HepG2 (cell line): ENCODE data around the gene TRIM72. TPM values are rescaled to one million over a fixed set of nuclear protein-coding genes. Genes with fewer than 3 reads are reported as not detected.

Experiments
- ATAC-seq: fragments of 200-7000 bp; cut with Tn5 transposase; 3 replicates; pipeline ENCODE4 v1.9.1; 2020; ENCODE audit warnings: mild to moderate bottlenecking, moderate library complexity
- BruUV-seq: library from RNA; stranded (reverse); fragments of 400-500 nt; replicated peaks from 2 replicates; lab custom pipeline; 2021; lab: Mats Ljungman, UMichigan
- CTCF ChIA-PET: fragments of 300-600 bp; formaldehyde crosslinking; extraction: SDS; loops from one replicate; lab custom pipeline; 2021; ENCODE audit warnings: low total read pairs, inconsistent platforms, low intra/inter-chr PET ratio; lab: Yijun Ruan, JAX
- POLR2A ChIA-PET: fragments of 350-600 bp; sonication (Branson Sonifier 250); formaldehyde crosslinking; loops from one replicate; lab custom pipeline; 2020; ENCODE audit warnings: antibody characterized with exemption, inconsistent platforms; lab: Yijun Ruan, JAX
- DNase-seq: peaks from one replicate; pipeline ENCODE4 v3.0.0-alpha.2; 2015; ENCODE audit warnings: low spot score
- FAIRE-seq: peaks from 3 replicates; lab custom pipeline; 2011; peaks lifted over from hg19 to GRCh38; lab: Jason Lieb, UNC
- H2AFZ ChIP-seq: one replicate; pipeline ENCODE4 v1.6.1; 2011; ENCODE audit warnings: low read length, inconsistent platforms
- H3K27ac ChIP-seq: fragments of 300-600 bp; 3 replicates; pipeline ENCODE4 v1.8.0; 2011; ENCODE audit warnings: mixed run types, mild to moderate bottlenecking, mixed read lengths, low read length, inconsistent platforms; ENCODE audit not compliant: insufficient read depth; ENCODE audit errors: extremely low read length
- H3K27me3 ChIP-seq, 2 experiments: fragments of 200-600 bp in 1 of 2; 2 replicates in 1 of 2; 3 replicates in 1 of 2; pipeline versions ENCODE4 v1.6.0 to v1.8.0; 2011; ENCODE audit warnings: low read length in 2 of 2, mild to moderate bottlenecking in 2 of 2, moderate library complexity in 2 of 2, inconsistent platforms in 1 of 2; ENCODE audit not compliant: insufficient read depth in 2 of 2, control insufficient read depth in 1 of 2
- H3K36me3 ChIP-seq, 2 experiments: fragments of 200-600 bp in 1 of 2; replicated peaks in 1 of 2; 2 replicates in 1 of 2; 3 replicates in 1 of 2; pipeline versions ENCODE4 v1.5.1 to v1.8.0; 2011; ENCODE audit warnings: low read length in 2 of 2, inconsistent platforms in 1 of 2; ENCODE audit not compliant: insufficient read depth in 2 of 2, control insufficient read depth in 1 of 2
- H3K4me1 ChIP-seq: 2 replicates; pipeline ENCODE4 v1.5.1; 2012; ENCODE audit warnings: low read length, inconsistent platforms; ENCODE audit not compliant: insufficient read depth
- H3K4me2 ChIP-seq: 2 replicates; pipeline ENCODE4 v1.6.0; 2011; ENCODE audit warnings: low read depth, low read length, inconsistent platforms
- H3K4me3 ChIP-seq, 3 experiments: fragments of 200-600 bp in 1 of 3; sonication (generic), shearing (Covaris generic) in 1 of 3; replicated peaks in 1 of 3; 2 replicates each; pipeline ENCODE4 v1.5.1; 2011 to 2016; ENCODE audit warnings: low read length in 3 of 3, inconsistent platforms in 2 of 3, low read depth in 2 of 3, mild to moderate bottlenecking in 2 of 3, control low read depth in 1 of 3, mixed read lengths in 1 of 3; ENCODE audit not compliant: insufficient read depth in 1 of 3
- H3K79me2 ChIP-seq: one replicate; pipeline ENCODE4 v1.6.1; 2011; ENCODE audit warnings: low read length, inconsistent platforms; ENCODE audit not compliant: insufficient read depth
- H3K9ac ChIP-seq: 2 replicates; pipeline ENCODE4 v1.6.0; 2011; ENCODE audit warnings: mild to moderate bottlenecking, low read depth, low read length, inconsistent platforms; ENCODE audit not compliant: insufficient read depth
- H3K9me3 ChIP-seq: 2 replicates; pipeline ENCODE4 v1.5.1; 2012; ENCODE audit warnings: mild to moderate bottlenecking, low read length
- H4K20me1 ChIP-seq: 2 replicates; pipeline ENCODE4 v1.6.0; 2011; ENCODE audit warnings: inconsistent platforms, mild to moderate bottlenecking, low read length, moderate library complexity; ENCODE audit not compliant: insufficient read depth
- ELF3 ChIP-seq: IDR thresholded peaks from 2 replicates; pipeline ENCODE4 v1.6.1; 2016; ENCODE audit warnings: missing genetic modification reagents, missing compliant biosample characterization
- FOSL2 ChIP-seq: sonication (generic); formaldehyde crosslinking; IDR thresholded peaks from 2 replicates; pipeline ENCODE4 v1.4.0; 2020; ENCODE audit warnings: missing genetic modification reagents
- GZF1 ChIP-seq: sonication (generic); formaldehyde crosslinking; IDR thresholded peaks from 2 replicates; pipeline ENCODE4 v1.5.1; 2020; ENCODE audit warnings: mild to moderate bottlenecking, missing genetic modification reagents
- MATR3 ChIP-seq: sonication (generic); formaldehyde crosslinking; IDR thresholded peaks from 2 replicates; pipeline ENCODE4 v1.4.0; 2020; ENCODE audit warnings: missing genetic modification reagents
- PCBP2 ChIP-seq: fragments of 200-400 bp; formaldehyde crosslinking; optimal IDR thresholded peaks from 2 replicates; pipeline ENCODE3; 2018; ENCODE audit warnings: low read length, low read depth; ENCODE audit not compliant: poor library complexity, severe bottlenecking
- RBM22 ChIP-seq: fragments of 200-400 bp; formaldehyde crosslinking; optimal IDR thresholded peaks from 2 replicates; pipeline ENCODE3; 2017; ENCODE audit warnings: mild to moderate bottlenecking, low read length, moderate library complexity
- STAG1 ChIP-seq: sonication (generic); formaldehyde crosslinking; IDR thresholded peaks from 2 replicates; pipeline ENCODE4 v1.4.0; 2020; ENCODE audit warnings: missing genetic modification reagents
- ZNF282 ChIP-seq: fragments of 450-650 bp; IDR thresholded peaks from 2 replicates; pipeline ENCODE4 v1.6.1; 2018; ENCODE audit not compliant: partially characterized antibody
- ZNF382 ChIP-seq: sonication (generic); formaldehyde crosslinking; IDR thresholded peaks from 2 replicates; pipeline ENCODE4 v1.5.0; 2020; ENCODE audit warnings: missing genetic modification reagents, mild to moderate bottlenecking, borderline replicate concordance
- ZNF430 ChIP-seq: sonication (generic); formaldehyde crosslinking; IDR thresholded peaks from 2 replicates; pipeline ENCODE4 v1.9.0; 2021; ENCODE audit warnings: mild to moderate bottlenecking, missing genetic modification reagents
- ZNF564 ChIP-seq: sonication (generic); formaldehyde crosslinking; IDR thresholded peaks from 2 replicates; pipeline ENCODE4 v1.8.1; 2023; ENCODE audit warnings: mild to moderate bottlenecking, missing genetic modification reagents
- ZSCAN29 ChIP-seq: sonication (generic); formaldehyde crosslinking; conservative IDR thresholded peaks from 2 replicates; pipeline ENCODE4 v1.4.0; 2020; ENCODE audit warnings: mild to moderate bottlenecking, missing genetic modification reagents
- WGBS: methylation state at CpG from one replicate; pipeline ENCODE4 v1.1.6; 2017; ENCODE audit warnings: low lambda C conversion rate; 5-methylcytosine and 5-hydroxymethylcytosine counted together
- in situ Hi-C: cut with HindIII; loops from 2 replicates; pipeline ENCODE4 v1.10.0; 2017; ENCODE audit warnings: low pct_unique_long_range_greater_than_20kb; ENCODE audit not compliant: extremely low pct_ligation_motif_present
- intact Hi-C: fragments of 100-400 bp; cut with micrococcal nuclease; formaldehyde crosslinking; loops from one replicate; pipeline ENCODE4 v1.10.0; 2022; ENCODE audit not compliant: unreplicated experiment
- polyA plus RNA-seq, 8 experiments: library from polyadenylated mRNA; depleted of rRNA in 3 of 8; stranded (reverse) in 7 of 8; unstranded in 1 of 8; fragments of >200 nt; fragmentation: Illumina TruSeq in 4 of 8; extraction: Trizol in 4 of 8; gene quantifications; 2 replicates each; pipeline versions ENCODE4 v1.2.1 to v1.2.3, GENCODE V29; 2011 to 2016; ENCODE audit warnings: low read depth in 4 of 8, missing spikeins in 1 of 8, mixed read lengths in 1 of 8; ENCODE audit not compliant: insufficient read depth in 1 of 8
- total RNA-seq, 5 experiments: library from RNA; depleted of rRNA; stranded (reverse); fragments of >200 nt; fragmentation: Illumina TruSeq; extraction: Trizol; gene quantifications; 2 replicates each; pipeline ENCODE4 v1.2.3, GENCODE V29; 2016; ENCODE audit warnings: low read depth in 1 of 5
- TF ChIP-seq, protein P1 (sequence below): IDR thresholded peaks from 2 replicates; pipeline ENCODE4 v1.6.1; 2012; ENCODE audit warnings: low read length, improper control_type of control experiment
- TF ChIP-seq, protein P2 (sequence below): sonication (generic); formaldehyde crosslinking; IDR thresholded peaks from 2 replicates; pipeline ENCODE4 v1.8.1; 2022; ENCODE audit warnings: mild to moderate bottlenecking, missing genetic modification reagents
- TF ChIP-seq, protein P3 (sequence below): IDR thresholded peaks from 2 replicates; pipeline ENCODE4 v1.6.1; 2016; ENCODE audit warnings: missing biosample characterization, missing genetic modification reagents, low read depth

The TRIM72 gene
- total and polyA plus RNA-seq, 2 of the 13 experiments (the other 11 are each of a cell fraction or from before 2014, with no cell fraction given), result not detected

DNA sequence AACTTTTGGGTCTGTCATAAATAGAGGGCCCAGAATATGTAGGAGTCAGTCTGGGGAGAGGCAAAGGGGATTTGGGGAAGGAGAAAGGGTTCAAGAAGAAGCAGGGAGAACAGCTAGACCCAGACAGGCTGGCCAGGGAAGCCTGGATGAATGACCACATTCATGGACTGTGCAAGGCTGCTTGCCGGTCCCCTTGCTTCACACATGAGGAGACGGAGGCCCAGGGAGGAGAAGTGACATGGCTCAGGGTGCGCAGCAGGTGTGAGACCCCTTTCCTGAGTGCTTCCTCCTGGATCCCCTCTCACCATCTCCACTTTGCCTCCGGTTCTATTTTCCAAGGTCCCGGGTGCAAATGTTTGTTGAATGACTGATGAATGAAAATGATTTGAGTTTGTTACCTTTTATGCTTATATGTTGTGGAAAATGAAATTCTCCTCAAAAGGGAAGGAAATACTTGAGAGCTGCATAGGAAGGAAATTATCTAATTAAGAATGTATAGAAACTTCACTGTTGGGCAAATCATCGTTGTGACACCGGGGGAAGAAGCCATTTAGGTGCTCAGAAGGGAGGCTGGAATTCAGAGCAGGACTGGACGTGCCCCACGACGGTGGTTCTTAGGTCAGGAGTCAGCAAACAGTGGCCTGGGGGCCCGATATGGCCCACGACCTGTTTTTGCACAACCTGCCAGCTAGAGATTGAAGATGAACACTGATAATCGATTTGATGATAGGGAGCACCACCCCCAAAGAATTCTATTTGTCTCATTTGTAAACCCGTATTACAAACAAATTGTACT lies 46.4 kb downstream of the TRIM72 start (continued):
- TF ChIP-seq, protein P1, sequence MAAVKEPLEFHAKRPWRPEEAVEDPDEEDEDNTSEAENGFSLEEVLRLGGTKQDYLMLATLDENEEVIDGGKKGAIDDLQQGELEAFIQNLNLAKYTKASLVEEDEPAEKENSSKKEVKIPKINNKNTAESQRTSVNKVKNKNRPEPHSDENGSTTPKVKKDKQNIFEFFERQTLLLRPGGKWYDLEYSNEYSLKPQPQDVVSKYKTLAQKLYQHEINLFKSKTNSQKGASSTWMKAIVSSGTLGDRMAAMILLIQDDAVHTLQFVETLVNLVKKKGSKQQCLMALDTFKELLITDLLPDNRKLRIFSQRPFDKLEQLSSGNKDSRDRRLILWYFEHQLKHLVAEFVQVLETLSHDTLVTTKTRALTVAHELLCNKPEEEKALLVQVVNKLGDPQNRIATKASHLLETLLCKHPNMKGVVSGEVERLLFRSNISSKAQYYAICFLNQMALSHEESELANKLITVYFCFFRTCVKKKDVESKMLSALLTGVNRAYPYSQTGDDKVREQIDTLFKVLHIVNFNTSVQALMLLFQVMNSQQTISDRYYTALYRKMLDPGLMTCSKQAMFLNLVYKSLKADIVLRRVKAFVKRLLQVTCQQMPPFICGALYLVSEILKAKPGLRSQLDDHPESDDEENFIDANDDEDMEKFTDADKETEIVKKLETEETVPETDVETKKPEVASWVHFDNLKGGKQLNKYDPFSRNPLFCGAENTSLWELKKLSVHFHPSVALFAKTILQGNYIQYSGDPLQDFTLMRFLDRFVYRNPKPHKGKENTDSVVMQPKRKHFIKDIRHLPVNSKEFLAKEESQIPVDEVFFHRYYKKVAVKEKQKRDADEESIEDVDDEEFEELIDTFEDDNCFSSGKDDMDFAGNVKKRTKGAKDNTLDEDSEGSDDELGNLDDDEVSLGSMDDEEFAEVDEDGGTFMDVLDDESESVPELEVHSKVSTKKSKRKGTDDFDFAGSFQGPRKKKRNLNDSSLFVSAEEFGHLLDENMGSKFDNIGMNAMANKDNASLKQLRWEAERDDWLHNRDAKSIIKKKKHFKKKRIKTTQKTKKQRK, result no peak
- no peak for TF ChIP-seq RBM22
- TF ChIP-seq ELF3, result no peak
- TF ChIP-seq ZNF282, result no peak
- TF ChIP-seq, protein P2, sequence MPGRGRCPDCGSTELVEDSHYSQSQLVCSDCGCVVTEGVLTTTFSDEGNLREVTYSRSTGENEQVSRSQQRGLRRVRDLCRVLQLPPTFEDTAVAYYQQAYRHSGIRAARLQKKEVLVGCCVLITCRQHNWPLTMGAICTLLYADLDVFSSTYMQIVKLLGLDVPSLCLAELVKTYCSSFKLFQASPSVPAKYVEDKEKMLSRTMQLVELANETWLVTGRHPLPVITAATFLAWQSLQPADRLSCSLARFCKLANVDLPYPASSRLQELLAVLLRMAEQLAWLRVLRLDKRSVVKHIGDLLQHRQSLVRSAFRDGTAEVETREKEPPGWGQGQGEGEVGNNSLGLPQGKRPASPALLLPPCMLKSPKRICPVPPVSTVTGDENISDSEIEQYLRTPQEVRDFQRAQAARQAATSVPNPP (CRISPR knock-in tag), result no peak
- TF ChIP-seq STAG1 (CRISPR knock-in tag), result no peak

DNA sequence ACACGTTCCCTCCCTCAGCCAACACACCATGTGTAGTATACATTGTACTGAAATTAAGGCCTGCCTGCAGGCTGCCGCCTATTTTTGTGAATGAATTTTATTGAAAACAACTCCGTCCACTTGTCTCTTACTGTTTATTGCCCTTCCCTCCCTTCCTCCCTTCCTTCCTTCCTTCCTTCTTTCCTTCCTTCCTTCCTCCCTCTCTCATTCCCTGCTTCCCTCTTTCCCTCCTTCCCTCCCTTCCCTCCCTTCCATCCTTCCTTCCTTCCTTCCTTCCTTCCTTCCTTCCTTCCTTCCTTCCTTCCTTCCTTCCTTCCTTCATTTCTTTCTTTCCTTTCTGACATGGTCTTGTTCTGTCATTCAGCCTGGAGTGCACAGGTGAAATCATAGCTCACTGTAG lies 48.2 kb downstream of the TRIM72 start:
- no peak for TF ChIP-seq MATR3 (CRISPR knock-in tag)
- no peak for TF ChIP-seq FOSL2 (CRISPR knock-in tag)
- TF ChIP-seq PCBP2, result peak; percentile 22
- no peak for TF ChIP-seq ZNF430 (CRISPR knock-in tag)
- TF ChIP-seq, protein P3, sequence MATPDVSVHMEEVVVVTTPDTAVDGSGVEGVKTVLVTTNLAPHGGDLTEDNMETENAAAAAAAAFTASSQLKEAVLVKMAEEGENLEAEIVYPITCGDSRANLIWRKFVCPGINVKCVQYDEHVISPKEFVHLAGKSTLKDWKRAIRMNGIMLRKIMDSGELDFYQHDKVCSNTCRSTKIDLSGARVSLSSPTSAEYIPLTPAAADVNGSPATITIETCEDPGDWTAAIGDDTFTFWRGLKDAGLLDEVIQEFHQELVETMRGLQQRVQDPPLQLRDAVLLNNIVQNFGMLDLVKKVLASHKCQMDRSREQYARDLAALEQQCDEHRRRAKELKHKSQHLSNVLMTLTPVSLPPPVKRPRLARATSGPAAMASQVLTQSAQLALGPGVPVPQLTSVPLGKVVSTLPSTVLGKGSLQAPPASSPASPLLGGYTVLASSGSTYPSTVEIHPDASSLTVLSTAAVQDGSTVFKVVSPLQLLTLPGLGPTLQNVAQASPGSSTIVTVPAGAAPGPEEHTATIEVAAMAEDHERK, result no peak
- TF ChIP-seq GZF1 (CRISPR knock-in tag), result no peak
- TF ChIP-seq ZNF382, result no peak
- no peak for TF ChIP-seq ZSCAN29 (CRISPR knock-in tag)
- TF ChIP-seq ZNF564, result no peak
- Histone ChIP-seq H3K79me2 (no peaks in the 10 kb centered on the region), H3K4me1 (no peaks in the 10 kb centered on the region), H3K9me3 (no peaks in the 10 kb centered on the region), H3K27ac (no peak overlapping the region), H3K9ac (no peak overlapping the region), H3K36me3 (no peaks in the 10 kb centered on the region), H3K4me2 (no peak overlapping the region), H4K20me1 (no peaks in the 10 kb centered on the region), H2AFZ (no peak overlapping the region), H3K27me3 (peaks cover 2 to 30% of the 10 kb centered on the region in 2 experiments; a peak in 3 of 5 replicates), H3K4me3 (no peak overlapping the region)
- 17% methylated on average over 3 of the region's 3 CpGs for WGBS
- DNase-seq, result no peak
- ATAC-seq, result no peak
- BruUV-seq, result no TSS peak
- ChIA-PET POLR2A (no interaction called here), CTCF (no interaction called here)
- FAIRE-seq, result no peak
- in situ Hi-C loops (no loop called here), intact Hi-C loops (no loop called here)
